ENCODE measurements around the gene STIMATE.

DNA sequence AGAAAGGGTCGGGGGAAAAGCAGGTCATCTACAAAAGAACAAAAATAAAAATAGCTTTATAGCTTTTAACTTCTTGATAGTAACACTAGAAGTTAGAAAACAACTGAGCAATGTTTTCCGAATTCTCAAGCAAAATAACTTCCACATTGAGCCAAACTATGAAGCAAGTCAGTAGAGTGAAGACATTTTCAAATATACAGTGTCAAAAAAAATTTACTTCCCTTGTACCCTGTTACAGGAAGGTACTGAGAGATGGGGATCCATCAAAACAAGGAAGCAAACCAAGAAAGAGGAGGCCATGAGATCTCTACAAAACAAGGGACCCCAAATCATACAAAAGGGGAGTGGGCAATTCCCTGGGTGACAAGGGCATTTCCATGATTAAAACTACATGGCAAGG is 26.6 kb upstream of the STIMATE start:
- TF ChIP-seq CTCF (IDR thresholded peaks at IDR 0.05; ENCODE audit: low read length) (no peak), EZH2 (IDR thresholded peaks at IDR 0.05; ENCODE audit: borderline replicate concordance, low read length) (no peak)
